NCI-H2171 treated with DMSO at 0.1 percent for 48 hours (cell line): ENCODE results near the gene PGAM4.
"Not testable (repeated sequence)": the region's sequence is repeated elsewhere in the genome, so short reads cannot be mapped to it uniquely, and the experiment has no call there.

Experiments
- DNase-seq: peaks from one replicate; lab custom pipeline; 2025; lab: John Stamatoyannopoulos, UW

The PGAM4 gene

DNA sequence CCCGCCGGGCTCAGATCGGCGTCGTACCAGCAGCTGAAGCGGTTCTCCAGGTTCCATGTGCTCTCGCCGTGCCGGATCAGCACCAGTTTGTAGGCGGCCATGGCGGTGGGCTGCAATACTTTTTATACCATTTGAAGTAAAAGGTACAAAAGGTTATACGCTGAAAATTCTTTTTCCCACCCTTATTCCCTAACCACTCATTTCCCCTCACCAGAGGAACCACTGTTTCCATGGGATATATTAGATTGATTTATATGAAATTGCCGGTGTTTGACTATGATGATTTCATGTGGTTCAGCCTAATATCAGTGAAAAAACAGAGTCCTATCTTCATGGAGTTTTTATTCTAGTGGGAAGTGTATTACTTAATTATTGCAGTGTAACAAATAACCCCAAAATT lies at the start of gene PGAM4:
Gene PGAM4, minus strand, starts transcription at position 101 of the 400 bp plus-strand sequence. Its CDS starts 0 bp downstream, at position 101.
- DNase-seq: no peak

GRCh38 chrX:78011846-78012245 lies 42.4 kb upstream of the PGAM4 start:
- DNase-seq: no peak

DNA sequence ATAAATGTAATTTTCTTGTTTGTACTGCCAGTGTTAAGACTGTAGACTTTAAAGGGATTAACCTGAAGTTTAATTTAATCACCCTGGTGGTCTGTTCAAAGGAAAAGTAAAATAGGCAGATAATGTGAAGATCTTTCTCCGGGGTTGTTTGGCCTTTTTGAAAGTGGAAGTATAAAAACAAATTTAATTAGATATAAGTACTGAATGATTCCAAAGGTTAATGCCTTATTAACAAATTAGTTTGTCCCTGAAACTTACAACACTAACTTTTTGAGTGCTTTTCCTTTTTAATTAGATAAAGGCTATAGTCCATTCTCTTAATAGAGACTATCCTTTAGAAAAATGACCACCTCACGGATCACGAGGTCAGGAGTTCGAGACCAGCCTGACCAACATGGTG lies 10.4 kb upstream of the PGAM4 start:
- no peak for DNase-seq

- DNase-seq: no peak
Measured at GRCh38 chrX:77977518-77977917, 8.1 kb upstream of the PGAM4 start.

GRCh38 chrX:77977095-77977494 lies 7.7 kb upstream of the PGAM4 start:
- DNase-seq: no peak

DNA sequence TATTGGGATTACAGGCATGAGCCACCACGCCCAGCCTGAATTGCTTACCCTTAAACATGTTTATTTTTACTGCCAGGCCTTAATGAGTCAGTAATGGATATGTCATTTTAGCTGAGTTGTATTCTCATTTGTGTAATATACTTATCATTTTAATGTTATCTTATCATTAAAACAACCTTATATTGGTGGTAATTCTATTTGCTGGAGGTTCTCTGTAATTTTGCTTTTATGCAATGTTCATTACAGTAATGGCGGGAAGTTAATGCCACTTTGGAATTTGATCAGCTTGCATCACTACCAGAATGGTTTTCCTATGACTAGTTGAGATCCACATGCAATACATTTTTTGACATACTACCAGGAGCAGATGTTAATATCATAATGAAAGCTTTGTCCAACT lies 6.3 kb upstream of the PGAM4 start:
- DNase-seq: no peak

- no peak for DNase-seq
Measured at GRCh38 chrX:77967631-77968030, 1.8 kb downstream of the PGAM4 start.

DNA sequence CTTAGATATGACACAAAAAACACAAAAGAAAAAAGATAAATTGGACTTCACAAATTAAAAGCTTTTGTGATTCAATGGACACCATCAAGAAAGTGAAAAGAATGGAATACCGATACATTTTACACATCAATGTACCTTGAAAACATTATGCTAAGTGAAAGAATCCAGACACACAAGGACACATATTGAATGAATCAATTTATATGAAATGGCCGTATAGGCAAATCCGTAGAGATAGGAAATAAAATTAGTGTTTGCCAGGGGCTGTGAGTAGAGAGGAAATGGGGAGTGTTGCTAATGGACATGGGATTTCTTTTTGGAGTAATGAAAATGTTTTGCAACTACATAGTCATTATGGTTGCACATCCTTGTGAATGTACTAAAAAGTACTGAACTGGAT lies 3.1 kb downstream of the PGAM4 start:
- no peak for DNase-seq

DNA sequence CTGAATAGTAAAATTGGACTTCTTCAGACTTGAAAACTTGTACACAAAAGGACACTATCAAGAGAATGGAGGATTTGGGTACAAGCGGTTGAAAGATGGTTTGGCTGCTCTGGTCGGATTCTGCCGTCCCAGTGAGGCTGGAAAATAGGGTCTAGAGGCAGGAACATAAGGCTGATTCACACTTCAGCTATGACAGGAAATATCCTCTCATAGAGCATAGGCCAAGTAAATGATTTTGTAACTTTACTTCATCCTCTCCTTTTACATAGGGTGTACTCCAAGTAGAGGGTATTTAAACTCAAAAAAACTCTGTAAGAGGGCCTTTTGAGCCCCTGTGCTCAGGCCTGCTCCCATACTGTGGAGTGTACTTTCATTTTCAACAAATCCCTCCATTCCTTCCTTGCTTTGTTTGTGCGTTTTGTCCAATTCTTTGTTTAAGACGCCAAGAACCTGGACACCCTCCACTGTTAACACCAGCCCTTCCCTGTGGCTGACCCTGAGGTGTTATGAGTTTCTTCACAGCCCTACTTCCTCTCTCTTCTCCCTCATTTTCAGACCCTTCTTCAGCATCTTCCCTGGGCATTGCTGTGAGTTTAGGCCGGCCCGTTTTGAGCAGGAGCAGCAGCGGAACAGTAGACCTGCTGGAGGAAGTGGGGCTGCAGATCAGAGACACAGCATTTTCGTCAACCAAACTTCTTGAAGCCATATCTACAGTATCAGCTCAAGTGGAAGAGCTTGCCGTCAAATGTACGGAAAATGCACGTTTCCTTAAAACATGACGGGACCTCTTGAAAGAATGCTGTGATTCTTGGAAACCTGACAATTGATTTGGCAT lies 7.2 kb downstream of the PGAM4 start:
- DNase-seq: no peak

DNA sequence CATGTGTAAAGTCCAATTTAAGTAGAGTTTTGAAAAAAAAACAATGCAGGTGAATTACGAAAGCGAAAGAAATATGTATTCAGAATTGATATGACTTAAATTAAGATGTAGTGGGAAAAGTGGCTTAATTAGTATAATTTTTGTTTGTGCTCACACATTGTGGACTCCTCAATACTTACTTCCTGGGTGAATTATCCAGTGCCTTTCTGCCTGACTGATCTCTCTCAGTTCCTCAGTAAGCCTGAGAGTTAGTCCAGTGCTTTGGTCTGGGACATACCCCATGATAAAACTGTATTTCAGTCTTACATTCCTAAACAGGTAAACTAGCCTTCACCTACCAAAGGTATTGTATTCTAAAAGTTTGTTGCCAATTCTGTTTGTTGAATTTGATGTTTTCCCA lies 8.4 kb downstream of the PGAM4 start:
- no peak for DNase-seq

GRCh38 chrX:77960567-77960966 lies 8.9 kb downstream of the PGAM4 start:
- DNase-seq: no peak

GRCh38 chrX:77953708-77954107 lies 15.7 kb downstream of the PGAM4 start:
- no peak for DNase-seq

- DNase-seq: no peak
Measured at GRCh38 chrX:77953302-77953701, 16.1 kb downstream of the PGAM4 start.

DNA sequence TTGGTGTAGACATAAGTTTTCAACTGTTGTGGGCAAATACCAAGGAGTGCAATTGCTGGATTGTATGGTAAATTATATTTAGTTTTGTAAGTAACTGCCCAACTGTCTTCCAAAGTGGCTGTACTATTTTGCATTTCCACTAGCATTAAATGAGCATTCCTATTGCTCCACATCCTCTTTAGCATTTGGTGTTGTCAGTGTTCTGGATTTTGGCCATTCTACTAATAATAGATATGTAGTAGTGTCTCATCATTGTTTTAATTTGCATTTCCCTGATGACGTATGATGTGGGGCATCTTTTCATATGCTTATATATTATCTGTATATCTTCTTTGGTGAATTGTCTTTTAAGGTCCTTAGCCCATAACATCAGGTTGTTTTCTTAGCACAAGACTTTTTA lies 17.3 kb downstream of the PGAM4 start:
- no peak for DNase-seq

GRCh38 chrX:77949840-77950239 lies 19.6 kb downstream of the PGAM4 start:
- DNase-seq: no peak

DNA sequence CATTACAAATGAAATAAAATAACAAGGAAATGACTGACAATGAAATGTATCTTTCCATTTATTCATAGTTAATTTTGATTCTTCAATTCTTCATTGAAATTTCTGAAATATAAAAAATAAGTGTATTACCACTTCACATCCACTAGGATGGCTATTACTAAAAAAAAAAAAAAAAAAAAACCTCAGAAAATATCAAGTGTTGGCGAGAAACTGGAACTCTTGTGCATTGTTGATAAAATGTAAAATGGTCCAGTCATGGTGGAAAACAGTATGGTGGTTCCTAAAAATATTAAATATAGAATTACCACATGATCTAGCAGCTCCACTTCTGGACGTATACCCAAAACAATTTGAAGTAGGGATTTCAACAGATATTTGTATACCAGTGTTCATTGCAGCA lies 22.9 kb downstream of the PGAM4 start:
- DNase-seq: no peak

- DNase-seq: no peak
Measured at GRCh38 chrX:77945910-77946545, 23.4 kb downstream of the PGAM4 start.

DNA sequence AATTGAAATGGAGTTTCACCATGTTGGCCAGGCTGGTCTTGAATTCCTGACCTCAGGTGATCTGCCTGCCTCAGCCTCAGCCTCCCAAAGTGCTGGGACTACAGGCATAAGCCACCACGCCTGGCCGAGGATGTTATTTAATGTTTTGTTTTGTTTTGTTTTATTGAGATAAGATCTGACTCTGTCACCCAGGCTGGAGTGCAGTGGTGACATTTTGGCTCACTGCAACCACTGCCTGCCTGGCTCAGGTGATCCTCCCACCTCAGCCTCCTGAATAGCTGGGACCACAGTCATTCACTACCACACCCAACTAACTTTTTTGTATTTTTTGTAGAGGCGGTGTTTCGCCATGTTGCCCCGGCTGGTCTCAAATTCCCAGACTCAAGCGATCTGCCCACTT lies 24.4 kb downstream of the PGAM4 start:
- not testable (repeated sequence) for DNase-seq

GRCh38 chrX:77938083-77938680 lies 31.3 kb downstream of the PGAM4 start:
- no peak for DNase-seq

GRCh38 chrX:77937291-77937690 lies 32.1 kb downstream of the PGAM4 start:
- DNase-seq: no peak

DNA sequence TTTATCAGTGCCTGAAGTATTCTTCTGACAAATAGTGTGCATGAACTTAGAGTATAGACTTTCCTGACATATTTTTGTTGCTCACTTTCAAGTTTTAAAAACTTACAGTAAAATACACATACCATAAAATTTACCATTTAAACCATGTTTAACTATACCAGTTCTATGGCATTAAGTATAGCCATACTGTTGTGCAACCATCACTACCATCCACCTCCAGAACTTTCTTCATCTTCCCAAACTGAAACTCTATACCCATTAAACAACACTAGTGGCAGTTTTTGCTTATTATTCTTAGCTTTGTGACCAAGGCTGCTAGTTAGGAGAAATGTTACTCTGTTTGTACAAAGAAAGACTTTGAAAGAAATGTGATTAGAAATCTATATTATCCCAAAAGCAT lies 33.1 kb downstream of the PGAM4 start:
- DNase-seq: no peak

GRCh38 chrX:77935886-77936285 lies 33.6 kb downstream of the PGAM4 start:
- DNase-seq: no peak

GRCh38 chrX:77930581-77930980 lies 38.9 kb downstream of the PGAM4 start:
- DNase-seq: no peak
